IPS DF 6.9 (cell line): ENCODE measurements around the gene TTC22.

Source experiments
- DNase-seq: peaks from one replicate; pipeline ENCODE4 v3.0.0-alpha.2; 2013; ENCODE audit warnings: low read depth, low spot score
- H3K27ac ChIP-seq: one replicate; pipeline ENCODE4 v1.5.1; 2013; ENCODE audit warnings: low read length, control low read depth
- H3K27me3 ChIP-seq: 2 replicates; pipeline ENCODE4 v1.6.1; 2013; ENCODE audit warnings: mild to moderate bottlenecking, low read length; ENCODE audit not compliant: control insufficient read depth, insufficient read depth
- H3K36me3 ChIP-seq: 2 replicates; pipeline ENCODE4 v1.6.1; 2013; ENCODE audit warnings: low read length; ENCODE audit not compliant: control insufficient read depth, insufficient read depth
- H3K4me1 ChIP-seq: 2 replicates; pipeline ENCODE4 v1.6.1; 2013; ENCODE audit warnings: low read length; ENCODE audit not compliant: control insufficient read depth, insufficient read depth
- H3K4me3 ChIP-seq: 2 replicates; pipeline ENCODE4 v1.5.1; 2013; ENCODE audit warnings: mild to moderate bottlenecking, low read length
- H3K9me3 ChIP-seq: 2 replicates; pipeline ENCODE4 v1.6.1; 2013; ENCODE audit warnings: low read length, inconsistent platforms; ENCODE audit not compliant: control insufficient read depth, insufficient read depth
- WGBS: extraction: QIAGEN DNeasy Blood & Tissue Kit; methylation state at CpG from one replicate; pipeline ENCODE4 v1.1.7; 2013; ENCODE audit warnings: mixed read lengths, missing lambda C conversion rate; ENCODE audit not compliant: insufficient read length, insufficient coverage; 5-methylcytosine and 5-hydroxymethylcytosine counted together

The TTC22 gene

GRCh38 chr1:54750596-54750995 lies 50.5 kb downstream of the TTC22 start:
- no peaks in the 10 kb centered on the region for H3K36me3 ChIP-seq
- no peak overlapping the region for H3K27ac ChIP-seq
- no peaks in the 10 kb centered on the region for H3K9me3 ChIP-seq
- WGBS: no CpG with 5 or more reads among the region's 6 CpGs
- no peak for DNase-seq
- H3K4me3 ChIP-seq: no peak overlapping the region
- no peaks in the 10 kb centered on the region for H3K27me3 ChIP-seq
- no peaks in the 10 kb centered on the region for H3K4me1 ChIP-seq

- Histone ChIP-seq H3K27ac (no peak overlapping the region), H3K4me3 (no peak overlapping the region), H3K9me3 (no peaks in the 10 kb centered on the region), H3K27me3 (no peaks in the 10 kb centered on the region), H3K36me3 (no peaks in the 10 kb centered on the region), H3K4me1 (no peaks in the 10 kb centered on the region)
- WGBS: no CpG with 5 or more reads among the region's 14 CpGs
- no peak for DNase-seq
These were observed 52.9 kb downstream of the TTC22 start for GRCh38 chr1:54748094-54748835.

DNA sequence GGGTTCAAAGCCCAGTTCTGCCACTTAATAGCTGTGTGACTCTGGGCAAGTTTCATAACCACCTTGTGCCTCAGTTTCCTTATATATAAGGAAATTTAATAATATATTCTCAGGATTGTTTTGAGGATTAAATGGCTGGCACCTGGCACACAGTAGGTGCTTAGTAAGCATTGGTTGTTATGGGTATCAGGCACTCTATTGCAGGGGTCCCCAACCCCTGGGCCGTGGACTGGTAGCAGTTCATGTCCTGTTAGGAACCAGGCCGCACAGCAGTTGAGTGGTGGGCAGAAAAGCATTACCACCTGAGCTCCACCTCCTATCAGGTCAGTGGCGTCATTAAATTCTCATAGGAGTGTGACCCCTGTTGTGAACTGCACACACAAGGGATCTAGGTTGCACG lies 55.3 kb downstream of the TTC22 start:
- H3K36me3 ChIP-seq: peaks cover 10% of the 10 kb centered on the region; the same call in 1 of the 2 replicates
- H3K4me3 ChIP-seq: no peak overlapping the region
- H3K27me3 ChIP-seq: no peaks in the 10 kb centered on the region
- H3K9me3 ChIP-seq: no peaks in the 10 kb centered on the region
- no peak for DNase-seq
- no CpG with 5 or more reads among the region's 4 CpGs for WGBS
- no peak overlapping the region for H3K27ac ChIP-seq
- H3K4me1 ChIP-seq: no peaks in the 10 kb centered on the region

GRCh38 chr1:54745274-54745673 lies 55.8 kb downstream of the TTC22 start:
- H3K27ac ChIP-seq: no peak overlapping the region
- H3K4me3 ChIP-seq: no peak overlapping the region
- H3K36me3 ChIP-seq: peaks cover 10% of the 10 kb centered on the region; the same call in 1 of the 2 replicates
- H3K4me1 ChIP-seq: no peaks in the 10 kb centered on the region
- no peaks in the 10 kb centered on the region for H3K9me3 ChIP-seq
- WGBS: no CpG with 5 or more reads among the region's 6 CpGs
- no peaks in the 10 kb centered on the region for H3K27me3 ChIP-seq
- DNase-seq: no peak

GRCh38 chr1:54744696-54745095 lies 56.4 kb downstream of the TTC22 start:
- H3K4me1 ChIP-seq: no peaks in the 10 kb centered on the region
- DNase-seq: no peak
- no CpG with 5 or more reads among the region's 3 CpGs for WGBS
- H3K27me3 ChIP-seq: no peaks in the 10 kb centered on the region
- no peaks in the 10 kb centered on the region for H3K9me3 ChIP-seq
- H3K27ac ChIP-seq: no peak overlapping the region
- H3K4me3 ChIP-seq: no peak overlapping the region
- peaks cover 10% of the 10 kb centered on the region; the same call in 1 of the 2 replicates for H3K36me3 ChIP-seq

- Histone ChIP-seq H3K36me3 (peaks cover 12% of the 10 kb centered on the region; the same call in 1 of the 2 replicates), H3K27ac (no peak overlapping the region), H3K9me3 (no peaks in the 10 kb centered on the region), H3K4me3 (no peak overlapping the region), H3K4me1 (no peaks in the 10 kb centered on the region), H3K27me3 (no peaks in the 10 kb centered on the region)
- WGBS: no CpG with 5 or more reads among the region's 12 CpGs
- DNase-seq: no peak
These were observed 57.5 kb downstream of the TTC22 start for GRCh38 chr1:54743416-54744226.

DNA sequence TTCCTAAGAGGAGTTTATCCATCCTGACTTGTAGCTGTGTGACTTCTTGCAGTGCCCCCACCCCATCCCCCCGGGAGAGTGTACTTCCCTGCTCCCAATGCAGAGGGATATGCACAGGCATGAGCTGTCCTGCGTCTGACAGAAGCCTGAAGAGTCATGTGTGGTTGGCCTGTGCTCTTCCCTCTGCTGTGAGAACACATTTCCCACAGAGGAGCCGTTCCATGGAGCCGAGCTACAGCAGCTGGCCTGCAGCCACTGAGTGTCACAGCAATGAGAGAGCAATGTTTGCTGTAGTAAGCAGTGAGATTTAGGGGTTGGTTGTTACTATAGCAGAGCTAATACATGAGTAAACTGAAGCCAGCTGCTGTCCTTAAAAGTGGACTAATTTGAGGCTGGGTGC lies 58.8 kb downstream of the TTC22 start:
- Histone ChIP-seq H3K27ac (no peak overlapping the region), H3K27me3 (no peaks in the 10 kb centered on the region), H3K36me3 (peaks cover 15% of the 10 kb centered on the region; the same call in 1 of the 2 replicates), H3K9me3 (no peaks in the 10 kb centered on the region), H3K4me3 (no peak overlapping the region), H3K4me1 (no peaks in the 10 kb centered on the region)
- no CpG with 5 or more reads among the region's 4 CpGs for WGBS
- no peak for DNase-seq

- H3K27ac ChIP-seq: no peak overlapping the region
- peaks cover 18% of the 10 kb centered on the region; the same call in 1 of the 2 replicates for H3K36me3 ChIP-seq
- no peaks in the 10 kb centered on the region for H3K9me3 ChIP-seq
- H3K27me3 ChIP-seq: no peaks in the 10 kb centered on the region
- H3K4me1 ChIP-seq: no peaks in the 10 kb centered on the region
- H3K4me3 ChIP-seq: no peak overlapping the region
- WGBS: no CpG with 5 or more reads among the region's 4 CpGs
- DNase-seq: no peak
These were observed 59.6 kb downstream of the TTC22 start for GRCh38 chr1:54741531-54741930.

DNA sequence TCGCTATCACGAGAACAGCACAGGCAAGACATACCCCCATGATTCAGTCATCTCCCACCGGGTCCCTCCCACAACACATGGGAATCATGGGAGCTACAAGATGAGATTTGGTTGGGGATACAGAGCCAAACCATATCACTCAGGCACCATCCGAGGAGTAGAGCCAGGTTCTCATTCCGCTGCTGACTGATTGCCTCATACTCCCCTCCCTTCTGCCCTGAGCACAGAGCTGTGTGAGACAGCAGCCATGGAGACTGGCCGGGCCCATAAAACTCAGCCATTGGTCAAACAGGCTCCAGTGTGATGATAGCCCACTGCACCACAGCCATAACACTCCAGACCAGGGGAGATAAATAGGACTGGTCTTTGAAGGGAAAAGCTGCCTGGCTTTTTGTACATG lies 62.9 kb downstream of the TTC22 start:
- no peak overlapping the region for H3K4me3 ChIP-seq
- peaks cover 18% of the 10 kb centered on the region; the same call in 1 of the 2 replicates for H3K36me3 ChIP-seq
- no CpG with 5 or more reads among the region's 6 CpGs for WGBS
- H3K27ac ChIP-seq: no peak overlapping the region
- no peaks in the 10 kb centered on the region for H3K4me1 ChIP-seq
- H3K27me3 ChIP-seq: no peaks in the 10 kb centered on the region
- no peaks in the 10 kb centered on the region for H3K9me3 ChIP-seq
- no peak for DNase-seq

DNA sequence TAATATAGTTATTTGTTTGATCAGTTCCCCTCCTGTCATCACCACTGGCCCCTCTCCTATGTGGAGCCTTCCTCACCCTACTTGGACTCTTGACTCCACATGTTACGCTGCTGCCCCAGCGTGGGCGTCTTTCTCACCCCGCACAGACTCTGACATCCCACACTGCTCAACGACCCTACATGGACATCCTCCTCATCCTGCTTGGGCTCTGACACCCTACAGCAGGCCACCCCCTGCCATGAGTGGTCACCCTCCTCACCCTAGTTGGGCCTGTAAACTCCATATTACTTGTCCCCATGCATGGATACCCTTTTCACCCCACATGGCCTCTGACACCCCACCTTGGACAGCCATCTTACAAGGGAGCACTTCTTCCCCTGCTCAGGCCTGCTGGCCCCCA lies 64.4 kb downstream of the TTC22 start:
- H3K9me3 ChIP-seq: no peaks in the 10 kb centered on the region
- H3K27me3 ChIP-seq: no peaks in the 10 kb centered on the region
- H3K4me3 ChIP-seq: no peak overlapping the region
- no CpG with 5 or more reads among the region's 5 CpGs for WGBS
- H3K4me1 ChIP-seq: no peaks in the 10 kb centered on the region
- H3K36me3 ChIP-seq: peaks cover 12% of the 10 kb centered on the region; the same call in 1 of the 2 replicates
- no peak for DNase-seq
- no peak overlapping the region for H3K27ac ChIP-seq
